Caco-2 (cell line): ENCODE results near the gene GPR17. TPM values are rescaled to one million over a fixed set of nuclear protein-coding genes. Genes with fewer than 3 reads are reported as not detected.

Experiments used
- BruUV-seq: library from RNA; stranded (reverse); fragments of 400-500 nt; replicated peaks from 2 replicates; lab custom pipeline; 2021; lab: Mats Ljungman, UMichigan
- CTCF ChIA-PET: fragments of 300-600 bp; sonication (Branson Sonifier 250); formaldehyde crosslinking; loops from one replicate; lab custom pipeline; 2022; ENCODE audit warnings: antibody characterized with exemption; lab: Charles Lee
- POLR2A ChIA-PET: fragments of 300-600 bp; sonication (Branson Sonifier 250); formaldehyde crosslinking; loops from one replicate; lab custom pipeline; 2022; ENCODE audit warnings: antibody characterized with exemption; lab: Charles Lee
- DNase-seq, 2 experiments: peaks; one replicate each; pipeline versions ENCODE4 v3.0.0 to v3.0.0-alpha.2; 2020 to 2022
- H3K27me3 ChIP-seq: replicated peaks from 2 replicates; pipeline ENCODE4 v1.6.0; 2011; ENCODE audit warnings: low read length; ENCODE audit not compliant: control insufficient read depth, insufficient read depth
- H3K36me3 ChIP-seq: 2 replicates; pipeline ENCODE4 v1.5.1; 2011; ENCODE audit warnings: low read length; ENCODE audit not compliant: control insufficient read depth, insufficient read depth
- H3K4me1 ChIP-seq: fragments of 250-450 bp; sonication (Bioruptor Pico); 2 replicates; pipeline ENCODE4 v1.5.1; 2020; ENCODE audit warnings: mild to moderate bottlenecking
- H3K4me3 ChIP-seq: 2 replicates; pipeline ENCODE4 v1.5.1; 2011; ENCODE audit warnings: low read depth, mild to moderate bottlenecking, control low read depth, low read length
- H3K9me3 ChIP-seq: fragments of 250-450 bp; sonication (Bioruptor Pico); 2 replicates; pipeline ENCODE4 v1.5.1; 2020; ENCODE audit warnings: mild to moderate bottlenecking, moderate library complexity
- H3K27ac Mint-ChIP-seq: one replicate; pipeline ENCODE4 v1.8.0; 2022; ENCODE audit warnings: mixed read lengths; ENCODE audit not compliant: unreplicated experiment
- H3K27me3 Mint-ChIP-seq: one replicate; pipeline ENCODE4 v1.8.0; 2022; ENCODE audit warnings: mixed read lengths; ENCODE audit not compliant: insufficient read depth, unreplicated experiment
- H3K36me3 Mint-ChIP-seq: one replicate; pipeline ENCODE4 v1.8.0; 2022; ENCODE audit warnings: mild to moderate bottlenecking, mixed read lengths; ENCODE audit not compliant: insufficient read depth, unreplicated experiment
- H3K4me1 Mint-ChIP-seq: one replicate; pipeline ENCODE4 v1.8.0; 2022; ENCODE audit warnings: low read depth, mixed read lengths; ENCODE audit not compliant: unreplicated experiment
- H3K4me3 Mint-ChIP-seq: one replicate; pipeline ENCODE4 v1.8.0; 2022; ENCODE audit warnings: mild to moderate bottlenecking, moderate library complexity, mixed read lengths; ENCODE audit not compliant: unreplicated experiment
- H3K9me3 Mint-ChIP-seq: one replicate; pipeline ENCODE4 v1.8.0; 2022; ENCODE audit warnings: mixed read lengths; ENCODE audit not compliant: unreplicated experiment
- CTCF ChIP-seq, 2 experiments: fragments of 200-600 bp in 1 of 2; IDR thresholded peaks; 1 replicate in 1 of 2; 2 replicates in 1 of 2; pipeline versions ENCODE4 v1.5.1 to v1.8.0; 2011 to 2022; ENCODE audit warnings: antibody characterized with exemption in 1 of 2, control low read depth in 1 of 2, inconsistent platforms in 1 of 2, low read depth in 1 of 2, low read length in 1 of 2, mild to moderate bottlenecking in 1 of 2, moderate library complexity in 1 of 2; ENCODE audit not compliant: insufficient read depth in 1 of 2, severe bottlenecking in 1 of 2, unreplicated experiment in 1 of 2
- intact Hi-C: fragments of 100-400 bp; cut with micrococcal nuclease; formaldehyde crosslinking; loops from one replicate; pipeline ENCODE4 v1.10.0; 2022; ENCODE audit not compliant: unreplicated experiment
- total RNA-seq: library from RNA; stranded (reverse); gene quantifications from 2 replicates; pipeline ENCODE4 v1.2.3, GENCODE V29; 2022

GPR17 gene
- total RNA-seq, 1 experiment from 2014 or later: not detected

GRCh38 chr2:127609031-127609751 lies 36.8 kb upstream of the GPR17 start:
- Histone ChIP-seq H3K36me3 (no peaks in the 10 kb centered on the region), H3K27me3 (no peaks in the 10 kb centered on the region), H3K4me3 (no peak overlapping the region), H3K4me1 (no peaks in the 10 kb centered on the region), H3K9me3 (peaks cover 11% of the 10 kb centered on the region)
- H3K9me3 Mint-ChIP-seq: peaks cover 14% of the 10 kb centered on the region
- peaks cover 5% of the 10 kb centered on the region for H3K36me3 Mint-ChIP-seq
- BruUV-seq: no TSS peak
- TF ChIP-seq CTCF (IDR thresholded peaks at IDR 0.05; ENCODE audit: insufficient read depth in 1 of 2, low read depth in 1 of 2, low read length in 1 of 2, severe bottlenecking in 1 of 2, unreplicated experiment in 1 of 2): no peak
- peaks cover 6% of the 10 kb centered on the region for H3K27me3 Mint-ChIP-seq
- CTCF ChIA-PET: no interaction called here
- intact Hi-C loops: no loop called here
- no peaks in the 10 kb centered on the region for H3K4me1 Mint-ChIP-seq
- POLR2A ChIA-PET: no interaction called here
- DNase-seq: peak in 1 of 2 experiments; percentile 34
- no peak overlapping the region for H3K4me3 Mint-ChIP-seq
- no peak overlapping the region for H3K27ac Mint-ChIP-seq

- Mint-ChIP-seq H3K4me1 (no peaks in the 10 kb centered on the region), H3K27ac (no peak overlapping the region)
- no TSS peak for BruUV-seq
Measured at GRCh38 chr2:127609818-127610217, 36.1 kb upstream of the GPR17 start.

GRCh38 chr2:127610561-127610960 lies 35.4 kb upstream of the GPR17 start:
- H3K27ac Mint-ChIP-seq: no peak overlapping the region
- peaks cover 14% of the 10 kb centered on the region for H3K9me3 Mint-ChIP-seq
- H3K9me3 ChIP-seq: peaks cover 11% of the 10 kb centered on the region
- ChIA-PET CTCF (no interaction called here), POLR2A (no interaction called here)
- no peak overlapping the region for H3K4me3 ChIP-seq
- peaks cover 6% of the 10 kb centered on the region for H3K27me3 Mint-ChIP-seq
- intact Hi-C loops: no loop called here
- no peaks in the 10 kb centered on the region for H3K4me1 ChIP-seq
- H3K27me3 ChIP-seq: no peaks in the 10 kb centered on the region
- H3K4me1 Mint-ChIP-seq: no peaks in the 10 kb centered on the region
- H3K4me3 Mint-ChIP-seq: no peak overlapping the region
- H3K36me3 ChIP-seq: no peaks in the 10 kb centered on the region
- H3K36me3 Mint-ChIP-seq: peaks cover 5% of the 10 kb centered on the region
- DNase-seq: no peak
- no TSS peak for BruUV-seq
- no peak for TF ChIP-seq CTCF (IDR thresholded peaks at IDR 0.05; ENCODE audit: insufficient read depth in 1 of 2, low read depth in 1 of 2, low read length in 1 of 2, severe bottlenecking in 1 of 2, unreplicated experiment in 1 of 2)

More at GRCh38 chr2:127609818-127610217, 36.1 kb upstream of the GPR17 start:
- H3K36me3 Mint-ChIP-seq: peaks cover 5% of the 10 kb centered on the region
- no peak for TF ChIP-seq CTCF (IDR thresholded peaks at IDR 0.05; ENCODE audit: insufficient read depth in 1 of 2, low read depth in 1 of 2, low read length in 1 of 2, severe bottlenecking in 1 of 2, unreplicated experiment in 1 of 2)
- Histone ChIP-seq H3K4me3 (no peak overlapping the region), H3K36me3 (no peaks in the 10 kb centered on the region), H3K4me1 (no peaks in the 10 kb centered on the region), H3K27me3 (no peaks in the 10 kb centered on the region), H3K9me3 (peaks cover 11% of the 10 kb centered on the region)
- intact Hi-C loops: no loop called here
- POLR2A ChIA-PET: no interaction called here
- H3K4me3 Mint-ChIP-seq: no peak overlapping the region
- peaks cover 6% of the 10 kb centered on the region for H3K27me3 Mint-ChIP-seq
- CTCF ChIA-PET: no interaction called here
- H3K9me3 Mint-ChIP-seq: peaks cover 14% of the 10 kb centered on the region
- no peak for DNase-seq
